HG03066 (cell line): Measurements from ENCODE around the gene MCHR1.
"Not testable (repeated sequence)": the region's sequence is repeated elsewhere in the genome, so short reads cannot be mapped to it uniquely, and the experiment has no call there.

Source experiments
- ATAC-seq: cut with Tn5 transposase; IDR thresholded peaks from one replicate; pipeline ENCODE4 v1.9.1; 2021; ENCODE audit warnings: low read depth; ENCODE audit not compliant: unreplicated experiment

MCHR1 gene

GRCh38 chr22:40655941-40656340 lies 23.3 kb upstream of the MCHR1 start:
- not testable (repeated sequence) for ATAC-seq

GRCh38 chr22:40656651-40657050 lies 22.6 kb upstream of the MCHR1 start:
- ATAC-seq = not testable (repeated sequence)

GRCh38 chr22:40659166-40659565 lies 20.1 kb upstream of the MCHR1 start:
- ATAC-seq = no peak

- no peak for ATAC-seq
Observed at GRCh38 chr22:40660730-40661129, 18.6 kb upstream of the MCHR1 start.

GRCh38 chr22:40661671-40662070 lies 17.6 kb upstream of the MCHR1 start:
- ATAC-seq = no peak

GRCh38 chr22:40665312-40665711 lies 14.0 kb upstream of the MCHR1 start:
- no peak for ATAC-seq

- no peak for ATAC-seq
Observed at GRCh38 chr22:40666151-40666848, 13.0 kb upstream of the MCHR1 start.

GRCh38 chr22:40668611-40669411 lies 10.5 kb upstream of the MCHR1 start:
- ATAC-seq = no peak

GRCh38 chr22:40670058-40670457 lies 9.2 kb upstream of the MCHR1 start:
- ATAC-seq = no peak

GRCh38 chr22:40671369-40671768 lies 7.9 kb upstream of the MCHR1 start:
- no peak for ATAC-seq

- no peak for ATAC-seq
Observed at GRCh38 chr22:40671796-40672360, 7.4 kb upstream of the MCHR1 start.

GRCh38 chr22:40673017-40673416 lies 6.3 kb upstream of the MCHR1 start:
- no peak for ATAC-seq

- no peak for ATAC-seq
Observed at GRCh38 chr22:40674274-40674673, 5.0 kb upstream of the MCHR1 start.

GRCh38 chr22:40676166-40676565 lies 3.1 kb upstream of the MCHR1 start:
- not testable (repeated sequence) for ATAC-seq

- no peak for ATAC-seq
Observed at GRCh38 chr22:40676644-40677043, 2.6 kb upstream of the MCHR1 start.

GRCh38 chr22:40678493-40679248 lies 613 bp upstream of the MCHR1 start:
- ATAC-seq = no peak

GRCh38 chr22:40679964-40680818 lies 907 bp downstream of the MCHR1 start:
- ATAC-seq = no peak

- no peak for ATAC-seq
Observed at GRCh38 chr22:40680819-40681183, 1.5 kb downstream of the MCHR1 start.

- no peak for ATAC-seq
Observed at GRCh38 chr22:40681451-40681850, 2.2 kb downstream of the MCHR1 start.

GRCh38 chr22:40684728-40685127 lies 5.4 kb downstream of the MCHR1 start:
- no peak for ATAC-seq
